ENCODE results near the gene TUFT1. TPM values are rescaled to one million over a fixed set of nuclear protein-coding genes. Genes with fewer than 3 reads are reported as not detected.
A peak's percentile ranks its signal among the peaks of the same experiment; 100 is the strongest.

TUFT1 gene
- total and polyA plus RNA-seq, 7 donors = 8.0 to 18.0 (median 12.1) TPM

- H3K27me3 ChIP-seq = no peaks in the 10 kb centered on the region
- 83 to 92% methylated on average over 4 of the region's 4 CpGs for WGBS, 2 donors
- DNase-seq = no peak
- no peak overlapping the region for H3K27ac ChIP-seq
- no peak overlapping the region for H3K4me3 ChIP-seq
- peaks cover 0 to 12% (median 9%) of the 10 kb centered on the region in 4 donors for H3K4me1 ChIP-seq
- no peaks in the 10 kb centered on the region for H3K36me3 ChIP-seq
- no peaks in the 10 kb centered on the region for H3K9me3 ChIP-seq
- intact Hi-C loops (cut with DNase I) = no loop called here
- TF ChIP-seq, protein P1, sequence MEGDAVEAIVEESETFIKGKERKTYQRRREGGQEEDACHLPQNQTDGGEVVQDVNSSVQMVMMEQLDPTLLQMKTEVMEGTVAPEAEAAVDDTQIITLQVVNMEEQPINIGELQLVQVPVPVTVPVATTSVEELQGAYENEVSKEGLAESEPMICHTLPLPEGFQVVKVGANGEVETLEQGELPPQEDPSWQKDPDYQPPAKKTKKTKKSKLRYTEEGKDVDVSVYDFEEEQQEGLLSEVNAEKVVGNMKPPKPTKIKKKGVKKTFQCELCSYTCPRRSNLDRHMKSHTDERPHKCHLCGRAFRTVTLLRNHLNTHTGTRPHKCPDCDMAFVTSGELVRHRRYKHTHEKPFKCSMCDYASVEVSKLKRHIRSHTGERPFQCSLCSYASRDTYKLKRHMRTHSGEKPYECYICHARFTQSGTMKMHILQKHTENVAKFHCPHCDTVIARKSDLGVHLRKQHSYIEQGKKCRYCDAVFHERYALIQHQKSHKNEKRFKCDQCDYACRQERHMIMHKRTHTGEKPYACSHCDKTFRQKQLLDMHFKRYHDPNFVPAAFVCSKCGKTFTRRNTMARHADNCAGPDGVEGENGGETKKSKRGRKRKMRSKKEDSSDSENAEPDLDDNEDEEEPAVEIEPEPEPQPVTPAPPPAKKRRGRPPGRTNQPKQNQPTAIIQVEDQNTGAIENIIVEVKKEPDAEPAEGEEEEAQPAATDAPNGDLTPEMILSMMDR (IDR thresholded peaks at IDR 0.05) = no peak
- no peak for TF ChIP-seq POLR2A (IDR thresholded peaks at IDR 0.05)
- TF ChIP-seq POLR2AphosphoS5 (IDR thresholded peaks at IDR 0.05) = no peak
- no peak for TF ChIP-seq EP300 (IDR thresholded peaks at IDR 0.05)
These were observed 13.6 kb downstream of the TUFT1 start for GRCh38 chr1:151553659-151554058.

GRCh38 chr1:151556052-151556451 lies 15.9 kb downstream of the TUFT1 start:
- DNase-seq = no peak
- Histone ChIP-seq H3K36me3 (no peaks in the 10 kb centered on the region), H3K27ac (no peak overlapping the region), H3K27me3 (no peaks in the 10 kb centered on the region), H3K9me3 (no peaks in the 10 kb centered on the region), H3K4me3 (no peak overlapping the region), H3K4me1 (no peaks in the 10 kb centered on the region)
- intact Hi-C loops (cut with DNase I) = no loop called here
- TF ChIP-seq POLR2AphosphoS5 (IDR thresholded peaks at IDR 0.05) = no peak
- TF ChIP-seq EP300 (IDR thresholded peaks at IDR 0.05) = no peak
- TF ChIP-seq, protein P1 (IDR thresholded peaks at IDR 0.05) = no peak
- no peak for TF ChIP-seq POLR2A (IDR thresholded peaks at IDR 0.05)
- whole genome bisulfite sequencing, 2 donors = 91 to 93% methylated on average over 2 of the region's 2 CpGs

- Histone ChIP-seq H3K4me1 (peaks cover 0 to 7% (median 0%) of the 10 kb centered on the region in 4 donors), H3K36me3 (peaks cover 0 to 39% (median 9%) of the 10 kb centered on the region in 4 donors), H3K9me3 (no peaks in the 10 kb centered on the region), H3K27ac (no peak overlapping the region), H3K27me3 (no peaks in the 10 kb centered on the region), H3K4me3 (no peak overlapping the region)
- TF ChIP-seq, protein P1 (IDR thresholded peaks at IDR 0.05) = no peak
- TF ChIP-seq POLR2AphosphoS5 (IDR thresholded peaks at IDR 0.05) (no peak), POLR2A (IDR thresholded peaks at IDR 0.05) (no peak), EP300 (IDR thresholded peaks at IDR 0.05) (no peak)
- intact Hi-C loops (cut with DNase I) = no loop called here
- WGBS, 2 donors = 79 to 100% methylated on average over 1 of the region's 1 CpG
- DNase-seq = peak; percentile 28
These were observed 22.6 kb downstream of the TUFT1 start for GRCh38 chr1:151562661-151563060.

- 46 to 92% methylated on average over 2 of the region's 2 CpGs for WGBS, 2 donors
- H3K9me3 ChIP-seq = no peaks in the 10 kb centered on the region
- TF ChIP-seq POLR2AphosphoS5 (IDR thresholded peaks at IDR 0.05) = no peak
- TF ChIP-seq, protein P1 (IDR thresholded peaks at IDR 0.05) = no peak
- no peak for TF ChIP-seq POLR2A (IDR thresholded peaks at IDR 0.05)
- no peak for TF ChIP-seq EP300 (IDR thresholded peaks at IDR 0.05)
- peaks cover 0 to 44% (median 9%) of the 10 kb centered on the region in 4 donors for H3K36me3 ChIP-seq
- no peak overlapping the region for H3K27ac ChIP-seq
- intact Hi-C loops (cut with DNase I) = no loop called here
- no peaks in the 10 kb centered on the region for H3K27me3 ChIP-seq
- peaks cover 0 to 7% (median 0%) of the 10 kb centered on the region in 4 donors for H3K4me1 ChIP-seq
- no peak for DNase-seq
- no peak overlapping the region for H3K4me3 ChIP-seq
These were observed 23.3 kb downstream of the TUFT1 start for GRCh38 chr1:151563376-151563775.
